LNCaP clone FGC (cell line): ENCODE data around the gene NIPBL.
A peak's percentile ranks its signal among the peaks of the same experiment; 100 is the strongest.

Source experiments
- DNase-seq: peaks from one replicate; pipeline ENCODE4 v3.0.0-alpha.2; 2011; ENCODE audit warnings: low read depth
- H3K4me3 ChIP-seq: 2 replicates; pipeline ENCODE4 v1.5.1; 2011; ENCODE audit warnings: mild to moderate bottlenecking, low read depth, low read length, control low read depth
- TF ChIP-seq, protein P1 (sequence below): IDR thresholded peaks from 2 replicates; pipeline ENCODE4 v1.5.1; 2012; ENCODE audit warnings: mild to moderate bottlenecking; ENCODE audit not compliant: control insufficient read depth, insufficient read depth; ENCODE audit errors: extremely low read depth

The NIPBL gene

DNA sequence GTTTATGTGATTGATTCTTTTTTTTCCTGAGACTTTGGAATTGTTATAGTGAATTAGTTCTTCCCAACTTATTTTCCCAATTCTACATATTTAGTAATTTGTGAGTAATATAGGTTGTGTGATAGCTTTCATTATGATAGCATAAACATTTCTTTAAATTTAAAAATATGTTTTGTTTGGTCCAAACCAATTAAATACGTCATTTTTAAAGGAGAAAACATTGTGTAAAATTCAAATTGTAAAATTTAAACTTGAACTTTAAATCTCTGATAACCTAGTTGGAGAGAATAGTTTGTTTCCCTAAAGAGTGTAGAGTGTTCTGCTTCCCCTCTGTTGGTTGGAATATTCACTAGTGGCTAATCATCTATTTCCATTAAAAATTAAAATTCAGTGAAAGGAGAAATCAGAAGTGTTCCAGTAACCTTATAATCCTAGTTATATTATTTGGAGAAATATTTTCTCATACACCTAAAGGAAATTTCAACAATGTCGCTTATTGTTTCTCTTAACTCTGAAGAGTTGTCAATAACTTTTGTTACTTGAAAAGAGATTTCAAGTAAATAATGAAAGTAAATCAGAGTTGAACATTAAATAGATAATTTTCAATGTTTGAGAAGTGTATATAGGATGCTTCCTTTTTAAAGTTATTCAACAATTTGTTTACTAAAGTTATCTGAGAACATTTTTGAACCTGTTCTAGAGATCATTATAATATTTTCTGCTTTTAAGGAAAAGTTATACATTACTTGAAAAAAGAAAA, 2.9 kb downstream of the NIPBL start:
- TF ChIP-seq, protein P1, sequence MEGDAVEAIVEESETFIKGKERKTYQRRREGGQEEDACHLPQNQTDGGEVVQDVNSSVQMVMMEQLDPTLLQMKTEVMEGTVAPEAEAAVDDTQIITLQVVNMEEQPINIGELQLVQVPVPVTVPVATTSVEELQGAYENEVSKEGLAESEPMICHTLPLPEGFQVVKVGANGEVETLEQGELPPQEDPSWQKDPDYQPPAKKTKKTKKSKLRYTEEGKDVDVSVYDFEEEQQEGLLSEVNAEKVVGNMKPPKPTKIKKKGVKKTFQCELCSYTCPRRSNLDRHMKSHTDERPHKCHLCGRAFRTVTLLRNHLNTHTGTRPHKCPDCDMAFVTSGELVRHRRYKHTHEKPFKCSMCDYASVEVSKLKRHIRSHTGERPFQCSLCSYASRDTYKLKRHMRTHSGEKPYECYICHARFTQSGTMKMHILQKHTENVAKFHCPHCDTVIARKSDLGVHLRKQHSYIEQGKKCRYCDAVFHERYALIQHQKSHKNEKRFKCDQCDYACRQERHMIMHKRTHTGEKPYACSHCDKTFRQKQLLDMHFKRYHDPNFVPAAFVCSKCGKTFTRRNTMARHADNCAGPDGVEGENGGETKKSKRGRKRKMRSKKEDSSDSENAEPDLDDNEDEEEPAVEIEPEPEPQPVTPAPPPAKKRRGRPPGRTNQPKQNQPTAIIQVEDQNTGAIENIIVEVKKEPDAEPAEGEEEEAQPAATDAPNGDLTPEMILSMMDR: no peak
- peak overlapping the region; percentile 80; the same call in 1 of the 2 replicates for H3K4me3 ChIP-seq
- DNase-seq: no peak

DNA sequence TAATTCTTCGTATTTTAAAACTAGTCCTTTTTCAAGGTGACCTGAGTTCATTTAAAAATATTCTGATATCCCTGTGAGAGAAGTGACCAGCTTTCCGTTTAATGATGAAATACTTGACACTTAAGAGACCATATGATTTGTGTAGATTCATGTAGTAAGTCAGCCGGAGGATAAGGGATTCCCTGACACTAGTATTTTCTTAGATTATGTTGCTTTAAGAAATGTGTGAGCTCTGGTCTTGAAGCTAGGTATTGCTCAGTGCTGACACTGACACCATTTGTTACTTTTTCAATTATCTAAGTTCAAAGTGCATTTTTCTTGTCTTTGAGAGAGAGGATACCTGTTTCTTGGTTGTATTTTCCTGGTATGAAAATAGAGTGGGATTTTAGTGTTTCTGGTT, 4.2 kb downstream of the NIPBL start:
- TF ChIP-seq, protein P1: no peak
- H3K4me3 ChIP-seq: no peak overlapping the region
- DNase-seq: no peak

DNA sequence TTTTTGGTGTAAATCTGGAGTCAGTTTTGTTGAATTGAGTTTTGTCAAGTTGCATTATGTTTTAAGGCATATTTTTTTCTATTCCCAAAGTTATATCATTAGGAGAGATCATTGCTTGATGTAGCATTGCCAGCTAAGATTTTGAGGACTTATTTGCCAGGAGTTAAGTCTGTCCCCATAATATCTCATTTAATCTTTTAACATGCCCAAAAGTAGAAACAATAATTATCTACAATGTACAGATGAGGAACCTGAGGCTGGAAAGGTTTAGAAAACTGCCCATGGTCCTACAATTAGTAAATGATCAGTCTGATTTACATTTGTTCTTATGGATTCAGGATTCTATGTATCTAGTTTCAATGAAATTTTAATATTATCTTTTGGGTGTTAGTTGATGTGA, 4.7 kb downstream of the NIPBL start:
- DNase-seq: no peak
- TF ChIP-seq, protein P1: no peak
- H3K4me3 ChIP-seq: no peak overlapping the region

DNA sequence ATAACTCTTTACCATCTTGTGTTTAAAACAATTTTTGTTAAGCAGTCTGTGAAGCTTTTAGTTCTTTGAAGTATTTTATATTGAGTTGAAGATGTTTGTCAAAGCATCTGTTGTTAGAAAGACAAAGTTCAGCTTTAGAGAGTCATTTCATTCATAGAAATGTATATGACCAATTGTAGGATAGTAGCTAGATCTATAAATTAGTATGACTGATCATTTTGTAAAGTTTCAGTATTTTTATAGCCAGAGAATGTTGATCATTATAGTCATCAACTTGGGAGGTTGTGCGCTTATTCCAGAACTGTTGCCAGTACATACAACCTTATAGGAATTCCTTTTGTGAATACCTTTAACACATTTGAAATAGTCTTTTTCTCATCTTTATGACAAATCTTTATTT, 5.2 kb downstream of the NIPBL start:
- no peak overlapping the region for H3K4me3 ChIP-seq
- TF ChIP-seq, protein P1: no peak
- DNase-seq: no peak

DNA sequence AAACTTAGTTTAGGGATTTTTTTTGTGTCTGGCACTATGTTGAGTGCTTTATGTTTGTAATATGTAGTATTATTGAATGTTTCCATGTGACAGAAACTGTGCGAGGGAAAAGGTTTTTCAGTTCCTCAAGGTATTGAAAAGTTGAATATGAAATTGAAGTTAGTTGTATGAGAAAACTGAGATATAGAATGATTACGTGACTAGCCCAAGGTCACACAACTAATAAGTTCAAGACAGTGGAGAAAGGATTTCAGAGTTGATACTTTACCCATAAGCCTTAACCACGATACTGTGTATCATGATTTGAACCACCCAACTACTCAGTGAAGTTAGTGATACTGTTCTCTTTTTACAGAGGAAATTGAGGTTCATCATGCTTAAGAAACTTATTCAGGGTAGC, 5.7 kb downstream of the NIPBL start:
- TF ChIP-seq, protein P1: no peak
- no peak for DNase-seq
- H3K4me3 ChIP-seq: no peak overlapping the region

- TF ChIP-seq, protein P1: no peak
- no peak for DNase-seq
- no peak overlapping the region for H3K4me3 ChIP-seq
Measured at GRCh38 chr5:36883894-36884462, 7.4 kb downstream of the NIPBL start.
